Nephron progenitor cell (in vitro differentiated cells): ENCODE data around the gene MYL5.

Experiments used
- DNase-seq: peaks from one replicate; pipeline ENCODE4 v3.0.0; 2021
- H3K27ac Mint-ChIP-seq: 2 replicates; pipeline ENCODE4 v1.8.0; 2021; ENCODE audit warnings: mild to moderate bottlenecking, moderate library complexity, mixed read lengths
- H3K27me3 Mint-ChIP-seq: 2 replicates; pipeline ENCODE4 v1.8.0; 2021; ENCODE audit warnings: mild to moderate bottlenecking, low read depth, mixed read lengths; ENCODE audit not compliant: poor library complexity
- H3K36me3 Mint-ChIP-seq: 2 replicates; pipeline ENCODE4 v1.8.0; 2021; ENCODE audit warnings: low read depth, mixed read lengths
- H3K4me1 Mint-ChIP-seq: 2 replicates; pipeline ENCODE4 v1.8.0; 2021; ENCODE audit warnings: mixed read lengths
- H3K4me3 Mint-ChIP-seq: 2 replicates; pipeline ENCODE4 v1.8.0; 2021; ENCODE audit warnings: mild to moderate bottlenecking, moderate library complexity, mixed read lengths
- H3K9me3 Mint-ChIP-seq: 2 replicates; pipeline ENCODE4 v1.8.0; 2021; ENCODE audit warnings: mild to moderate bottlenecking, moderate library complexity, mixed read lengths
- CTCF ChIP-seq: fragments of 200-600 bp; sonication (generic); IDR thresholded peaks from 2 replicates; pipeline ENCODE4 v1.5.0; 2021; ENCODE audit warnings: antibody characterized with exemption

Gene MYL5

GRCh38 chr4:710916-711315, 36.6 kb downstream of the MYL5 start:
- no peak for DNase-seq
- Mint-ChIP-seq H3K36me3 (peaks cover 49% of the 10 kb centered on the region), H3K27me3 (no peaks in the 10 kb centered on the region), H3K4me1 (peaks cover 25% of the 10 kb centered on the region), H3K27ac (no peak overlapping the region), H3K4me3 (no peak overlapping the region), H3K9me3 (peaks cover 23% of the 10 kb centered on the region)
- TF ChIP-seq CTCF: no peak

- H3K27me3 Mint-ChIP-seq: no peaks in the 10 kb centered on the region
Observed at GRCh38 chr4:712093-712492, 37.8 kb downstream of the MYL5 start.

GRCh38 chr4:712916-713632, 38.7 kb downstream of the MYL5 start:
- Mint-ChIP-seq H3K9me3 (peaks cover 23% of the 10 kb centered on the region), H3K27ac (no peak overlapping the region), H3K4me3 (no peak overlapping the region), H3K36me3 (peaks cover 56% of the 10 kb centered on the region), H3K4me1 (peaks cover 32% of the 10 kb centered on the region), H3K27me3 (no peaks in the 10 kb centered on the region)
- no peak for DNase-seq
- no peak for TF ChIP-seq CTCF

More at GRCh38 chr4:712093-712492, 37.8 kb downstream of the MYL5 start:
- no peak for TF ChIP-seq CTCF
- Mint-ChIP-seq H3K36me3 (peaks cover 49% of the 10 kb centered on the region), H3K4me3 (no peak overlapping the region), H3K4me1 (peaks cover 25% of the 10 kb centered on the region), H3K27ac (no peak overlapping the region), H3K9me3 (peaks cover 23% of the 10 kb centered on the region)
- no peak for DNase-seq

GRCh38 chr4:714087-714486, 39.7 kb downstream of the MYL5 start:
- peaks cover 17% of the 10 kb centered on the region for H3K9me3 Mint-ChIP-seq
- no peak for TF ChIP-seq CTCF
- no peak overlapping the region for H3K27ac Mint-ChIP-seq
- H3K27me3 Mint-ChIP-seq: no peaks in the 10 kb centered on the region
- H3K36me3 Mint-ChIP-seq: peaks cover 49% of the 10 kb centered on the region
- H3K4me1 Mint-ChIP-seq: peaks cover 31% of the 10 kb centered on the region
- H3K4me3 Mint-ChIP-seq: no peak overlapping the region
- no peak for DNase-seq

- no peak for TF ChIP-seq CTCF
- Mint-ChIP-seq H3K4me3 (no peak overlapping the region), H3K36me3 (peaks cover 55% of the 10 kb centered on the region), H3K9me3 (no peaks in the 10 kb centered on the region), H3K4me1 (peaks cover 13% of the 10 kb centered on the region), H3K27ac (peak overlapping the region; percentile 99), H3K27me3 (no peaks in the 10 kb centered on the region)
- no peak for DNase-seq
Observed at GRCh38 chr4:717601-718320, 43.4 kb downstream of the MYL5 start.
